Panc1 (cell line): ENCODE measurements around the gene ZW10. TPM values are rescaled to one million over a fixed set of nuclear protein-coding genes. Genes with fewer than 3 reads are reported as not detected.

Experiments
- ATAC-seq: fragments of 200-7000 bp; cut with Tn5 transposase; 2 replicates; pipeline ENCODE4 v1.9.1; 2020; ENCODE audit warnings: mild to moderate bottlenecking, moderate library complexity
- BruUV-seq: library from RNA; stranded (reverse); fragments of 400-500 nt; replicated peaks from 2 replicates; lab custom pipeline; 2021; lab: Mats Ljungman, UMichigan
- CTCF ChIA-PET: fragments of 300-600 bp; sonication (Branson Sonifier 250); formaldehyde crosslinking; loops from one replicate; lab custom pipeline; 2022; ENCODE audit warnings: antibody characterized with exemption; lab: Charles Lee
- POLR2A ChIA-PET: fragments of 300-600 bp; sonication (Branson Sonifier 250); formaldehyde crosslinking; loops from one replicate; lab custom pipeline; 2022; ENCODE audit warnings: antibody characterized with exemption; lab: Charles Lee
- DNase-seq: peaks from one replicate; pipeline ENCODE4 v3.0.0-alpha.2; 2010; ENCODE audit warnings: low read depth, low spot score
- H3K27ac ChIP-seq: 2 replicates; pipeline ENCODE4 v1.5.1; 2011; ENCODE audit warnings: mild to moderate bottlenecking, low read length, inconsistent platforms
- H3K27me3 ChIP-seq: fragments of 200-500 bp; sonication (Bioruptor generic); 2 replicates; pipeline ENCODE4 v1.6.0; 2014; ENCODE audit warnings: low read length, inconsistent platforms; ENCODE audit not compliant: control insufficient read depth, insufficient read depth
- H3K36me3 ChIP-seq: fragments of 200-500 bp; sonication (Bioruptor generic); 2 replicates; pipeline ENCODE4 v1.5.1; 2014; ENCODE audit warnings: inconsistent platforms, mild to moderate bottlenecking, low read length, moderate library complexity; ENCODE audit not compliant: control insufficient read depth, insufficient read depth
- H3K4me1 ChIP-seq: 2 replicates; pipeline ENCODE4 v1.5.1; 2011; ENCODE audit warnings: inconsistent platforms, mild to moderate bottlenecking, low read length, moderate library complexity; ENCODE audit not compliant: control insufficient read depth, insufficient read depth
- H3K4me3 ChIP-seq, 2 experiments: 2 replicates each; pipeline ENCODE4 v1.5.1; 2011 to 2012; ENCODE audit warnings: low read depth in 2 of 2, low read length in 2 of 2, mild to moderate bottlenecking in 2 of 2, inconsistent platforms in 1 of 2, moderate library complexity in 1 of 2
- H3K9me3 ChIP-seq: fragments of 200-500 bp; sonication (Bioruptor generic); 2 replicates; pipeline ENCODE4 v1.5.1; 2014; ENCODE audit warnings: low read depth, mild to moderate bottlenecking, inconsistent platforms, low read length, moderate library complexity; ENCODE audit not compliant: control insufficient read depth, insufficient read depth
- POLR2AphosphoS5 ChIP-seq: IDR thresholded peaks from 2 replicates; pipeline ENCODE4 v1.6.1; 2012; ENCODE audit warnings: mild to moderate bottlenecking, low read depth, low read length, moderate library complexity
- SIN3A ChIP-seq: IDR thresholded peaks from 2 replicates; pipeline ENCODE4 v1.6.1; 2012; ENCODE audit warnings: low read depth, mild to moderate bottlenecking, low read length, moderate library complexity, borderline replicate concordance; ENCODE audit not compliant: insufficient read depth
- TCF7L2 ChIP-seq: IDR thresholded peaks from 2 replicates; pipeline ENCODE4 v1.6.1; 2011; ENCODE audit warnings: mild to moderate bottlenecking, low read depth, low read length, inconsistent platforms
- in situ Hi-C: cut with HindIII; loops from 2 replicates; pipeline ENCODE4 v1.10.0; 2016; ENCODE audit warnings: low sequenced_read_pairs, low pct_unique_long_range_greater_than_20kb
- intact Hi-C: fragments of 100-400 bp; cut with micrococcal nuclease; formaldehyde crosslinking; loops from one replicate; pipeline ENCODE4 v1.10.0; 2022; ENCODE audit not compliant: unreplicated experiment
- total RNA-seq: library from RNA; stranded (reverse); gene quantifications from one replicate; pipeline ENCODE4 v1.2.1, GENCODE V29; 2021; ENCODE audit not compliant: unreplicated experiment
- TF ChIP-seq, protein P1 (sequence below): fragments of 450-650 bp; IDR thresholded peaks from 2 replicates; pipeline ENCODE4 v1.5.1; 2017; ENCODE audit warnings: mild to moderate bottlenecking
- TF ChIP-seq, protein P2 (sequence below), 2 experiments: IDR thresholded peaks; 2 replicates each; pipeline ENCODE4 v1.6.1; 2011 to 2012; ENCODE audit warnings: low read depth in 2 of 2, control low read depth in 1 of 2, low read length in 1 of 2, mild to moderate bottlenecking in 1 of 2, moderate library complexity in 1 of 2; ENCODE audit not compliant: insufficient read depth in 1 of 2

ZW10 gene
- total RNA-seq, 1 experiment from 2014 or later: 31.5 TPM

DNA sequence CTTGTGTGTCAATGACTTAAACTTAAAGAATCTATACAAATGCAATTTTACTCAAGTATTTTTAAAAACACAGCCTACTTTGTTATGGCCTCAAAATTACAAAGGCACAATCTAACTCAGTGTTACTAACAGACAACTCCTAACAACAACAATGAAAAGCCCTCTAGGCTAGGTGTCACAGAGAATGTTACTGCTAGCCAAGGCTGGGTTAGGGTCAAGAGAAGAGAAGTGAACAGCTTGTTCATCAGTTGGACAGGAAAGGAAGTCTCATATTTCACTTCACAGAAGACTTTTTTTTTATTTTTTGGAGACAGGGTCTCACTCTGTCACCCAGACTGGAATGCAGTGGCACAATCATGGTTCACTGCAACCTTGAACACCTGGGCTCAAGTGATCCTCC is 32.1 kb upstream of the ZW10 start:
- in situ Hi-C loops: no loop called here
- CTCF ChIA-PET: interaction anchor here (0.8 to 1.1 kb wide), 3 partner anchors 8 to 458 kb away, joined by 3 to 4 read pairs (median 3); no protein-coding TSS in a partner anchor
- Histone ChIP-seq H3K27ac (no peak overlapping the region), H3K4me3 (no peak overlapping the region), H3K27me3 (no peaks in the 10 kb centered on the region), H3K36me3 (peaks cover 9% of the 10 kb centered on the region), H3K4me1 (no peaks in the 10 kb centered on the region), H3K9me3 (no peaks in the 10 kb centered on the region)
- intact Hi-C loops: loop anchor here (5.0 kb wide), 1 partner anchor 457 kb away; no protein-coding TSS in a partner anchor
- no peak for DNase-seq
- BruUV-seq: no TSS peak
- POLR2A ChIA-PET: no interaction called here
- ATAC-seq: no peak
- TF ChIP-seq, protein P1, sequence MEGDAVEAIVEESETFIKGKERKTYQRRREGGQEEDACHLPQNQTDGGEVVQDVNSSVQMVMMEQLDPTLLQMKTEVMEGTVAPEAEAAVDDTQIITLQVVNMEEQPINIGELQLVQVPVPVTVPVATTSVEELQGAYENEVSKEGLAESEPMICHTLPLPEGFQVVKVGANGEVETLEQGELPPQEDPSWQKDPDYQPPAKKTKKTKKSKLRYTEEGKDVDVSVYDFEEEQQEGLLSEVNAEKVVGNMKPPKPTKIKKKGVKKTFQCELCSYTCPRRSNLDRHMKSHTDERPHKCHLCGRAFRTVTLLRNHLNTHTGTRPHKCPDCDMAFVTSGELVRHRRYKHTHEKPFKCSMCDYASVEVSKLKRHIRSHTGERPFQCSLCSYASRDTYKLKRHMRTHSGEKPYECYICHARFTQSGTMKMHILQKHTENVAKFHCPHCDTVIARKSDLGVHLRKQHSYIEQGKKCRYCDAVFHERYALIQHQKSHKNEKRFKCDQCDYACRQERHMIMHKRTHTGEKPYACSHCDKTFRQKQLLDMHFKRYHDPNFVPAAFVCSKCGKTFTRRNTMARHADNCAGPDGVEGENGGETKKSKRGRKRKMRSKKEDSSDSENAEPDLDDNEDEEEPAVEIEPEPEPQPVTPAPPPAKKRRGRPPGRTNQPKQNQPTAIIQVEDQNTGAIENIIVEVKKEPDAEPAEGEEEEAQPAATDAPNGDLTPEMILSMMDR: no peak
- no peak for TF ChIP-seq SIN3A
- TF ChIP-seq, protein P2, sequence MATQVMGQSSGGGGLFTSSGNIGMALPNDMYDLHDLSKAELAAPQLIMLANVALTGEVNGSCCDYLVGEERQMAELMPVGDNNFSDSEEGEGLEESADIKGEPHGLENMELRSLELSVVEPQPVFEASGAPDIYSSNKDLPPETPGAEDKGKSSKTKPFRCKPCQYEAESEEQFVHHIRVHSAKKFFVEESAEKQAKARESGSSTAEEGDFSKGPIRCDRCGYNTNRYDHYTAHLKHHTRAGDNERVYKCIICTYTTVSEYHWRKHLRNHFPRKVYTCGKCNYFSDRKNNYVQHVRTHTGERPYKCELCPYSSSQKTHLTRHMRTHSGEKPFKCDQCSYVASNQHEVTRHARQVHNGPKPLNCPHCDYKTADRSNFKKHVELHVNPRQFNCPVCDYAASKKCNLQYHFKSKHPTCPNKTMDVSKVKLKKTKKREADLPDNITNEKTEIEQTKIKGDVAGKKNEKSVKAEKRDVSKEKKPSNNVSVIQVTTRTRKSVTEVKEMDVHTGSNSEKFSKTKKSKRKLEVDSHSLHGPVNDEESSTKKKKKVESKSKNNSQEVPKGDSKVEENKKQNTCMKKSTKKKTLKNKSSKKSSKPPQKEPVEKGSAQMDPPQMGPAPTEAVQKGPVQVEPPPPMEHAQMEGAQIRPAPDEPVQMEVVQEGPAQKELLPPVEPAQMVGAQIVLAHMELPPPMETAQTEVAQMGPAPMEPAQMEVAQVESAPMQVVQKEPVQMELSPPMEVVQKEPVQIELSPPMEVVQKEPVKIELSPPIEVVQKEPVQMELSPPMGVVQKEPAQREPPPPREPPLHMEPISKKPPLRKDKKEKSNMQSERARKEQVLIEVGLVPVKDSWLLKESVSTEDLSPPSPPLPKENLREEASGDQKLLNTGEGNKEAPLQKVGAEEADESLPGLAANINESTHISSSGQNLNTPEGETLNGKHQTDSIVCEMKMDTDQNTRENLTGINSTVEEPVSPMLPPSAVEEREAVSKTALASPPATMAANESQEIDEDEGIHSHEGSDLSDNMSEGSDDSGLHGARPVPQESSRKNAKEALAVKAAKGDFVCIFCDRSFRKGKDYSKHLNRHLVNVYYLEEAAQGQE (IDR thresholded peaks at IDR 0.05; ENCODE audit: insufficient read depth in 1 of 2, low read depth in 2 of 2, low read length in 1 of 2): no peak
- TF ChIP-seq POLR2AphosphoS5: no peak
- TF ChIP-seq TCF7L2: no peak

DNA sequence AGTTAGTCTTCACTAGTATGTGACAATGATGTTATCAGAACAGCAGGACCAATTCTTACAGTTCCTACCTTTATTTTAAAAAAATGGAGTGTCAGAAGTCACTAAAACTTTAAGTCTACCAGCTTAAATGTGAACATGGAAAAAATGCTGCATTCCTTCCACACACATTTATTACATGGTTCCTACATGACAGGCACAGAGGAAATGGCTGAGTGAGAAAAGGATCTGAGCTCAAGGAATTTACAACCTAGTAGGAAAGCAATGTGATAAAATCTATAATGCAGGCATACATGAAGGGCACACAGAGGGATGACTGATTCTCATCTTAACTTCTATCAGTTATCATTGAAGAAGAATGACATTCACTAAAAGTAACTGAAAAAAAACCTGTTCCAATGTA is 29.1 kb upstream of the ZW10 start:
- H3K4me1 ChIP-seq: no peaks in the 10 kb centered on the region
- no peaks in the 10 kb centered on the region for H3K9me3 ChIP-seq
- TF ChIP-seq POLR2AphosphoS5 (no peak), TCF7L2 (no peak), SIN3A (no peak)
- TF ChIP-seq, protein P2 (IDR thresholded peaks at IDR 0.05; ENCODE audit: insufficient read depth in 1 of 2, low read depth in 2 of 2, low read length in 1 of 2): no peak
- TF ChIP-seq, protein P1: no peak
- in situ Hi-C loops: no loop called here
- no peaks in the 10 kb centered on the region for H3K27me3 ChIP-seq
- ATAC-seq: no peak
- intact Hi-C loops: loop anchor here (5.0 kb wide), 1 partner anchor 495 kb away; no protein-coding TSS in a partner anchor
- no peak overlapping the region for H3K27ac ChIP-seq
- H3K36me3 ChIP-seq: peaks cover 14% of the 10 kb centered on the region
- H3K4me3 ChIP-seq: no peak overlapping the region
- ChIA-PET CTCF (no interaction called here), POLR2A (no interaction called here)
- no peak for DNase-seq
- no TSS peak for BruUV-seq
